Effector memory CD8-positive, alpha-beta T cell (primary cell): ENCODE data around the gene RPL13.

Experiments used
- ATAC-seq: fragments of 150-1000 bp; cut with Tn5 transposase; replicated peaks from 2 replicates; pipeline ENCODE4 v1.10.0; 2021; ENCODE audit warnings: mild to moderate bottlenecking, moderate library complexity
- DNase-seq, 3 experiments: peaks; one replicate each; pipeline ENCODE4 v3.0.0; 2021
- H3K27ac Mint-ChIP-seq, 2 donors: one replicate each; pipeline ENCODE4 v1.8.0; 2022; ENCODE audit warnings: mild to moderate bottlenecking in 2 of 2, mixed read lengths in 2 of 2, moderate library complexity in 2 of 2
- H3K27me3 Mint-ChIP-seq, 2 donors: one replicate each; pipeline ENCODE4 v1.8.0; 2022; ENCODE audit warnings: mixed read lengths in 2 of 2
- H3K36me3 Mint-ChIP-seq: one replicate; pipeline ENCODE4 v1.8.0; 2022; ENCODE audit warnings: mild to moderate bottlenecking, moderate library complexity, mixed read lengths; ENCODE audit not compliant: insufficient read depth
- H3K4me1 Mint-ChIP-seq, 2 donors: one replicate each; pipeline ENCODE4 v1.8.0; 2022; ENCODE audit warnings: low read depth in 2 of 2, mixed read lengths in 2 of 2
- H3K4me3 Mint-ChIP-seq, 2 donors: one replicate each; pipeline ENCODE4 v1.8.0; 2022; ENCODE audit warnings: mild to moderate bottlenecking in 2 of 2, mixed read lengths in 2 of 2, moderate library complexity in 2 of 2
- H3K9me3 Mint-ChIP-seq, 2 donors: one replicate each; pipeline ENCODE4 v1.8.0; 2022; ENCODE audit warnings: mixed read lengths in 2 of 2

The RPL13 gene

GRCh38 chr16:89607937-89608740 is 47.7 kb downstream of the RPL13 start:
- Mint-ChIP-seq H3K9me3 (no peaks in the 10 kb centered on the region), H3K36me3 (no peaks in the 10 kb centered on the region), H3K27ac (no peak overlapping the region), H3K27me3 (peaks cover 0 to 7% of the 10 kb centered on the region in 2 donors), H3K4me3 (no peak overlapping the region), H3K4me1 (peaks cover 2 to 7% of the 10 kb centered on the region in 2 donors)
- ATAC-seq (no peak), DNase-seq (no peak)

- H3K27ac Mint-ChIP-seq = no peak overlapping the region
- H3K9me3 Mint-ChIP-seq = no peaks in the 10 kb centered on the region
- H3K4me3 Mint-ChIP-seq = no peak overlapping the region
- ATAC-seq (no peak), DNase-seq (no peak)
- no peaks in the 10 kb centered on the region for H3K36me3 Mint-ChIP-seq
- H3K27me3 Mint-ChIP-seq = peaks cover 0 to 7% of the 10 kb centered on the region in 2 donors
- H3K4me1 Mint-ChIP-seq = peaks cover 1 to 8% of the 10 kb centered on the region in 2 donors
These were observed 49.6 kb downstream of the RPL13 start for GRCh38 chr16:89610108-89610453.

GRCh38 chr16:89612415-89613166 is 52.1 kb downstream of the RPL13 start:
- H3K27ac Mint-ChIP-seq = no peak overlapping the region
- H3K36me3 Mint-ChIP-seq = peaks cover 9% of the 10 kb centered on the region

GRCh38 chr16:89613231-89613953 is 52.9 kb downstream of the RPL13 start, which contains the start of gene DPEP1:
DPEP1 (plus strand) TSS chr16:89613642; CDS start chr16:89630411, 16,769 bp downstream.
- no peak within 1 kb of the TSS for H3K27ac Mint-ChIP-seq
- DNase-seq = no peak
- H3K4me3 Mint-ChIP-seq = no peak within 1 kb of the TSS
- peaks cover 0 to 7% of the 10 kb centered on the region in 2 donors for H3K27me3 Mint-ChIP-seq
- peaks cover 14 to 21% of the 10 kb centered on the region in 2 donors for H3K4me1 Mint-ChIP-seq
- H3K36me3 Mint-ChIP-seq = peaks cover 9% of the 10 kb centered on the region
- ATAC-seq = no peak
- peaks cover 7 to 11% of the 10 kb centered on the region in 2 donors for H3K9me3 Mint-ChIP-seq

More at GRCh38 chr16:89612415-89613166, 52.1 kb downstream of the RPL13 start:
- Mint-ChIP-seq H3K4me3 (no peak overlapping the region), H3K4me1 (peaks cover 14 to 21% of the 10 kb centered on the region in 2 donors), H3K27me3 (peaks cover 0 to 7% of the 10 kb centered on the region in 2 donors), H3K9me3 (peaks cover 7 to 11% of the 10 kb centered on the region in 2 donors)
- ATAC-seq (no peak), DNase-seq (no peak)

GRCh38 chr16:89613954-89614459 is 53.5 kb downstream of the RPL13 start:
- no peak overlapping the region for H3K27ac Mint-ChIP-seq

More at GRCh38 chr16:89613954-89614459, 53.5 kb downstream of the RPL13 start:
- Mint-ChIP-seq H3K4me3 (no peak overlapping the region), H3K4me1 (peaks cover 14 to 21% of the 10 kb centered on the region in 2 donors), H3K36me3 (peaks cover 9% of the 10 kb centered on the region), H3K9me3 (peaks cover 7 to 11% of the 10 kb centered on the region in 2 donors), H3K27me3 (peaks cover 0 to 7% of the 10 kb centered on the region in 2 donors)
- DNase-seq = no peak
- no peak for ATAC-seq
